Endothelial cell of umbilical vein (primary cell): ENCODE data around the gene LCN6.

Experiments
- JUN ChIP-seq: IDR thresholded peaks from 2 replicates; pipeline ENCODE4 v1.6.1; 2011; ENCODE audit warnings: borderline replicate concordance, low read depth; ENCODE audit not compliant: insufficient read length, insufficient read depth
- TF ChIP-seq, protein P1 (sequence below), 2 donors: IDR thresholded peaks; 1 replicate in 1 of 2; 2 replicates in 1 of 2; pipeline ENCODE4 v1.5.1; 2011; ENCODE audit warnings: low read length in 2 of 2, mild to moderate bottlenecking in 2 of 2, moderate library complexity in 2 of 2, control low read depth in 1 of 2, inconsistent platforms in 1 of 2, low read depth in 1 of 2; ENCODE audit not compliant: insufficient read depth in 1 of 2; ENCODE audit errors: extremely low read depth in 1 of 2

DNA sequence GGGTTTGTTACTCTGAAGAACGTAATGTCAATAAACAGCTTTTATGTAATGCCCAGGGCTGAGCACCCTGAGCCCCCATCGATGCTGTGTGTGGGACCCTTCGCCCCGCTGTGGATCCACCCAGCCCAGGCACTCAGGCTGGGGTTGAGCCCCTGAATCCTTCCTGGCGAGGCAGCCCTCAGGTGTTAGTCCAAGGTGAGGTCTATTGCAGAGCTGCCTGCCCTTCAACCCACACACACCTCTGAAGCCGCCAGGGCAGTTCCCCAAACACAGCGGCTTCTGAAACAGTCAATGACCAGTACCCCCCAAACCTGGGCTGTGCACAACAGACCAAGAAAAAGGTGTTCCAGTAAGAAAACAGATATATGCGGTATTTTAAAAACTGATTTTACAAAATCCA is 24.3 kb downstream of the LCN6 start:
- TF ChIP-seq, protein P1, sequence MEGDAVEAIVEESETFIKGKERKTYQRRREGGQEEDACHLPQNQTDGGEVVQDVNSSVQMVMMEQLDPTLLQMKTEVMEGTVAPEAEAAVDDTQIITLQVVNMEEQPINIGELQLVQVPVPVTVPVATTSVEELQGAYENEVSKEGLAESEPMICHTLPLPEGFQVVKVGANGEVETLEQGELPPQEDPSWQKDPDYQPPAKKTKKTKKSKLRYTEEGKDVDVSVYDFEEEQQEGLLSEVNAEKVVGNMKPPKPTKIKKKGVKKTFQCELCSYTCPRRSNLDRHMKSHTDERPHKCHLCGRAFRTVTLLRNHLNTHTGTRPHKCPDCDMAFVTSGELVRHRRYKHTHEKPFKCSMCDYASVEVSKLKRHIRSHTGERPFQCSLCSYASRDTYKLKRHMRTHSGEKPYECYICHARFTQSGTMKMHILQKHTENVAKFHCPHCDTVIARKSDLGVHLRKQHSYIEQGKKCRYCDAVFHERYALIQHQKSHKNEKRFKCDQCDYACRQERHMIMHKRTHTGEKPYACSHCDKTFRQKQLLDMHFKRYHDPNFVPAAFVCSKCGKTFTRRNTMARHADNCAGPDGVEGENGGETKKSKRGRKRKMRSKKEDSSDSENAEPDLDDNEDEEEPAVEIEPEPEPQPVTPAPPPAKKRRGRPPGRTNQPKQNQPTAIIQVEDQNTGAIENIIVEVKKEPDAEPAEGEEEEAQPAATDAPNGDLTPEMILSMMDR (IDR thresholded peaks at IDR 0.05; ENCODE audit: extremely low read depth in 1 of 2, insufficient read depth in 1 of 2, low read depth in 1 of 2, low read length in 2 of 2) = no peak
- TF ChIP-seq JUN = no peak
